ENCODE data around the gene ZNF391. TPM values are rescaled to one million over a fixed set of nuclear protein-coding genes. Genes with fewer than 3 reads are reported as not detected.
"Not testable (repeated sequence)": the region's sequence is repeated elsewhere in the genome, so short reads cannot be mapped to it uniquely, and the experiment has no call there.

Gene ZNF391
- total RNA-seq, 1 donor from 2014 or later, result 4.5 TPM

- Mint-ChIP-seq H3K4me1 (ENCODE audit: low read depth) (no peaks in the 10 kb centered on the region), H3K27me3 (ENCODE audit: low read depth) (no peaks in the 10 kb centered on the region), H3K9me3 (ENCODE audit: low read depth) (peaks cover 14% of the 10 kb centered on the region), H3K36me3 (ENCODE audit: low read depth) (no peaks in the 10 kb centered on the region), H3K4me3 (ENCODE audit: unreplicated experiment) (no peak overlapping the region), H3K27ac (ENCODE audit: unreplicated experiment) (no peak overlapping the region)
- TF ChIP-seq CTCF (IDR thresholded peaks at IDR 0.05), result no peak
- DNase-seq (ENCODE audit: low spot score), result no peak
These were observed 34.2 kb downstream of the ZNF391 start for GRCh38 chr6:27422651-27423332.

- H3K36me3 Mint-ChIP-seq (ENCODE audit: low read depth); DNase-seq (ENCODE audit: low spot score); H3K4me1 Mint-ChIP-seq (ENCODE audit: low read depth); H3K27ac Mint-ChIP-seq (ENCODE audit: unreplicated experiment); H3K4me3 Mint-ChIP-seq (ENCODE audit: unreplicated experiment); H3K27me3 Mint-ChIP-seq (ENCODE audit: low read depth): not testable (repeated sequence)
- H3K9me3 Mint-ChIP-seq (ENCODE audit: low read depth), result peaks cover 14% of the 10 kb centered on the region
These were observed 36.3 kb downstream of the ZNF391 start for GRCh38 chr6:27424851-27425250.

DNA sequence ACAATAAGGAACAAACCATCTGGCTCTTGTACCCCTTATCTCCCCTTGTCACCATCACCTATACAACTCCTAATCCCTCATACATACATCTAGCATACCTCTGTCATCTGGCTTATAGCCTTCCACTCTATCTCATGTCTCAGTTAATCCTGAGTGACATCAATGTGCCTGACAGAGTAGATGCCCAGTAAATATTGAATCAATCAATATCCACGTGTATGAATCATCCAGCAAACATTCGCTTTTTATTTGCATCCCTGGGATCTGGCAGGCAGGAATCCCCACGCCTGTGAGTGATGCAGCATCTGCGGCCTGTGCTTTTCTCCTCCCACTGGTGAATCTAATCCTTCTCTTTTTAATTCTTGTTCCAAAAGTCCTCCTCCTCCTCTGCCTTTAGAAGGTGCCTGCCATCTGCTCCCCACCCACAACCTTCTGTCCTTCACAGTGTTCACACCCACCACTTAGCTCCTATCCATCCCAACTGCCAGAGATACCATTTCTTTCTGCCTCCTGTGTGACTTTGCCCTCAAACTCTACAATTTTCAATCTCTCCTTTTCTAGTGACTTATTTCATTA, 37.6 kb downstream of the ZNF391 start:
- peaks cover 16% of the 10 kb centered on the region for H3K9me3 Mint-ChIP-seq (ENCODE audit: low read depth)
- H3K4me1 Mint-ChIP-seq (ENCODE audit: low read depth), result no peaks in the 10 kb centered on the region
- H3K36me3 Mint-ChIP-seq (ENCODE audit: low read depth), result no peaks in the 10 kb centered on the region
- TF ChIP-seq CTCF (IDR thresholded peaks at IDR 0.05), result no peak
- H3K4me3 Mint-ChIP-seq (ENCODE audit: unreplicated experiment), result no peak overlapping the region
- H3K27ac Mint-ChIP-seq (ENCODE audit: unreplicated experiment), result no peak overlapping the region
- DNase-seq (ENCODE audit: low spot score), result no peak
- H3K27me3 Mint-ChIP-seq (ENCODE audit: low read depth), result no peaks in the 10 kb centered on the region

DNA sequence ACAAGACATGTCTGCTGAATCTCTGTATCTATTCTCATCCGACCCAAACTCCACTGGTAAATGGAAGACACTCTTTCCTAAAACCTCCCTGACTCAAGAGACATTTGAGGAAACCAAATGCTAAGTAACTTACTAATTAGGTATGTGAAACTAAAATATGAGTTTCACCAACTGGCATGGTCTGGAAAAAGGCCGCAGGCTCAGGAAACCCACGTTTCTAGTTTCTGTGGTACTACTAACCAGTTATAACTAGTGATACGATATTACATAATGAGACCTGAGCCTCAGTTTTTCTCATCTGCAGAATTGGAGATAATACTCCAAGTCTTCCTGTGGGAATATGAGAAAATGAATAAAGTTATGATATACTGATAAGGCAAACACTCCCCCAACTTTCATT, 39.9 kb downstream of the ZNF391 start:
- no peak for DNase-seq (ENCODE audit: low spot score)
- Mint-ChIP-seq H3K4me1 (ENCODE audit: low read depth) (no peaks in the 10 kb centered on the region), H3K27ac (ENCODE audit: unreplicated experiment) (no peak overlapping the region), H3K9me3 (ENCODE audit: low read depth) (peaks cover 13% of the 10 kb centered on the region), H3K27me3 (ENCODE audit: low read depth) (no peaks in the 10 kb centered on the region), H3K4me3 (ENCODE audit: unreplicated experiment) (no peak overlapping the region), H3K36me3 (ENCODE audit: low read depth) (no peaks in the 10 kb centered on the region)
- TF ChIP-seq CTCF (IDR thresholded peaks at IDR 0.05), result no peak

GRCh38 chr6:27428966-27429365, 40.4 kb downstream of the ZNF391 start:
- TF ChIP-seq CTCF (IDR thresholded peaks at IDR 0.05), result no peak
- Mint-ChIP-seq H3K27ac (ENCODE audit: unreplicated experiment) (no peak overlapping the region), H3K36me3 (ENCODE audit: low read depth) (no peaks in the 10 kb centered on the region), H3K4me3 (ENCODE audit: unreplicated experiment) (no peak overlapping the region), H3K9me3 (ENCODE audit: low read depth) (peaks cover 16% of the 10 kb centered on the region), H3K4me1 (ENCODE audit: low read depth) (no peaks in the 10 kb centered on the region), H3K27me3 (ENCODE audit: low read depth) (no peaks in the 10 kb centered on the region)
- DNase-seq (ENCODE audit: low spot score), result no peak

DNA sequence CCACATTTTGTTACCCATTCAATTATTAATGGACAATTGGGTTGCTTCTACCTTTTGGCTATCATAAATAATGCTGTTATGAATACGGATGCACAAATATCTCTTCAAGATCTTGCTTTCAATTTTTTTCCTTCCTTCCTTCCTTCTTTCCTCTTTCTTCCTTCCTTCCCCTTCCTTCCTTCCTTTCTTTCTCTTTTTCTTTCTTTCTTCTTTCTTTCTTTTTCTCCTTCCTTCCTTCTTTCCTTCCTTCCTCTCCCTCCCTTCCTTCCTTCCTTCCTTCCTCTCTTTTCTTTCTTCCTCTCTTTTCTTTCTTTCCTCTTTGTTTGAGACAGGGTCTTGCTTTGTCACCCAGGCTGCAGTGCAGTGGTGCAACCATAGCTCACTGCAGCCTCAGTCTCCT, 45.2 kb downstream of the ZNF391 start:
- Mint-ChIP-seq H3K9me3 (ENCODE audit: low read depth) (peaks cover 44% of the 10 kb centered on the region), H3K4me1 (ENCODE audit: low read depth) (no peaks in the 10 kb centered on the region), H3K36me3 (ENCODE audit: low read depth) (no peaks in the 10 kb centered on the region), H3K27me3 (ENCODE audit: low read depth) (no peaks in the 10 kb centered on the region), H3K27ac (ENCODE audit: unreplicated experiment) (no peak overlapping the region), H3K4me3 (ENCODE audit: unreplicated experiment) (no peak overlapping the region)
- TF ChIP-seq CTCF (IDR thresholded peaks at IDR 0.05), result no peak
- DNase-seq (ENCODE audit: low spot score), result no peak
